ENCODE measurements around the gene TLR6.

The TLR6 gene

GRCh38 chr4:38856524-38857337 is at the start of gene TLR6:
TLR6 (minus strand) TSS chr4:38856817; CDS start chr4:38829473, 27,344 bp downstream.
- peak; percentile 28 for DNase-seq

- DNase-seq, result no peak
Measured at GRCh38 chr4:38905652-38906385, 49.2 kb upstream of the TLR6 start.

- no peak for DNase-seq
Measured at GRCh38 chr4:38904682-38905081, 48.1 kb upstream of the TLR6 start.

GRCh38 chr4:38904090-38904666 is 47.6 kb upstream of the TLR6 start:
- no peak for DNase-seq

- peak; percentile 26 for DNase-seq
Measured at GRCh38 chr4:38902695-38903094, 46.1 kb upstream of the TLR6 start.

- no peak for DNase-seq
Measured at GRCh38 chr4:38902221-38902620, 45.6 kb upstream of the TLR6 start.

- no peak for DNase-seq
Measured at GRCh38 chr4:38898245-38898644, 41.6 kb upstream of the TLR6 start.

GRCh38 chr4:38896940-38897339 is 40.3 kb upstream of the TLR6 start:
- DNase-seq, result no peak

GRCh38 chr4:38894322-38894982 is 37.8 kb upstream of the TLR6 start:
- DNase-seq, result no peak

GRCh38 chr4:38891051-38891983 is 34.7 kb upstream of the TLR6 start:
- no peak for DNase-seq

- peak; percentile 77 for DNase-seq
Measured at GRCh38 chr4:38889143-38889542, 32.5 kb upstream of the TLR6 start.

- no peak for DNase-seq
Measured at GRCh38 chr4:38884254-38884653, 27.6 kb upstream of the TLR6 start.

- DNase-seq, result no peak
Measured at GRCh38 chr4:38876636-38877035, 20.0 kb upstream of the TLR6 start.

- no peak for DNase-seq
Measured at GRCh38 chr4:38873290-38873944, 16.8 kb upstream of the TLR6 start.

- DNase-seq, result peak; percentile 78
Measured at GRCh38 chr4:38872620-38873019, 16.0 kb upstream of the TLR6 start.

- DNase-seq, result no peak
Measured at GRCh38 chr4:38871593-38871992, 15.0 kb upstream of the TLR6 start.

- no peak for DNase-seq
Measured at GRCh38 chr4:38870098-38870808, 13.6 kb upstream of the TLR6 start.

- DNase-seq, result no peak
Measured at GRCh38 chr4:38869511-38869910, 12.9 kb upstream of the TLR6 start.

GRCh38 chr4:38868059-38868960 is 11.7 kb upstream of the TLR6 start:
- DNase-seq, result peak; percentile 10

All from HCEC 1CT (cell line).